PC-3 (cell line): ENCODE results near the gene ARL4D.

ENCODE experiments used
- EZH2 ChIP-seq: fragments of 300-600 bp; sonication (generic); IDR thresholded peaks from one replicate; pipeline ENCODE4 v1.6.1; 2017; ENCODE audit warnings: antibody characterized with exemption, mild to moderate bottlenecking, low read length; ENCODE audit not compliant: unreplicated experiment
- EZH2phosphoT487 ChIP-seq: fragments of 300-600 bp; sonication (generic); IDR thresholded peaks from 2 replicates; pipeline ENCODE4 v1.6.1; 2018; ENCODE audit warnings: mild to moderate bottlenecking, antibody characterized with exemption, low read length, borderline replicate concordance
- TF ChIP-seq, protein P1 (sequence below): fragments of 300-600 bp; sonication (generic); conservative IDR thresholded peaks from 2 replicates; pipeline ENCODE4 v1.5.1; 2017; ENCODE audit warnings: antibody characterized with exemption, low read depth, mild to moderate bottlenecking, low read length

GRCh38 chr17:43373356-43373755 lies 25.4 kb upstream of the ARL4D start:
- TF ChIP-seq, protein P1, sequence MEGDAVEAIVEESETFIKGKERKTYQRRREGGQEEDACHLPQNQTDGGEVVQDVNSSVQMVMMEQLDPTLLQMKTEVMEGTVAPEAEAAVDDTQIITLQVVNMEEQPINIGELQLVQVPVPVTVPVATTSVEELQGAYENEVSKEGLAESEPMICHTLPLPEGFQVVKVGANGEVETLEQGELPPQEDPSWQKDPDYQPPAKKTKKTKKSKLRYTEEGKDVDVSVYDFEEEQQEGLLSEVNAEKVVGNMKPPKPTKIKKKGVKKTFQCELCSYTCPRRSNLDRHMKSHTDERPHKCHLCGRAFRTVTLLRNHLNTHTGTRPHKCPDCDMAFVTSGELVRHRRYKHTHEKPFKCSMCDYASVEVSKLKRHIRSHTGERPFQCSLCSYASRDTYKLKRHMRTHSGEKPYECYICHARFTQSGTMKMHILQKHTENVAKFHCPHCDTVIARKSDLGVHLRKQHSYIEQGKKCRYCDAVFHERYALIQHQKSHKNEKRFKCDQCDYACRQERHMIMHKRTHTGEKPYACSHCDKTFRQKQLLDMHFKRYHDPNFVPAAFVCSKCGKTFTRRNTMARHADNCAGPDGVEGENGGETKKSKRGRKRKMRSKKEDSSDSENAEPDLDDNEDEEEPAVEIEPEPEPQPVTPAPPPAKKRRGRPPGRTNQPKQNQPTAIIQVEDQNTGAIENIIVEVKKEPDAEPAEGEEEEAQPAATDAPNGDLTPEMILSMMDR, result no peak
- TF ChIP-seq EZH2phosphoT487 (no peak), EZH2 (no peak)
